Sigmoid colon (tissue), 4 donors: ENCODE measurements around the gene LAD1.

ENCODE experiments used
- POLR2AphosphoS5 ChIP-seq, 4 donors: sonication (generic); formaldehyde crosslinking; IDR thresholded peaks; one replicate each; pipeline ENCODE4 v1.6.1; 2017; ENCODE audit warnings: antibody characterized with exemption in 4 of 4
- TF ChIP-seq, protein P1 (sequence below), 4 experiments: fragments of 450-650 bp in 3 of 4; fragments of 200-600 bp in 1 of 4; IDR thresholded peaks; one replicate each; pipeline ENCODE4 v1.5.1; 2016 to 2019; ENCODE audit warnings: antibody characterized with exemption in 4 of 4, mild to moderate bottlenecking in 3 of 4, moderate library complexity in 2 of 4

DNA sequence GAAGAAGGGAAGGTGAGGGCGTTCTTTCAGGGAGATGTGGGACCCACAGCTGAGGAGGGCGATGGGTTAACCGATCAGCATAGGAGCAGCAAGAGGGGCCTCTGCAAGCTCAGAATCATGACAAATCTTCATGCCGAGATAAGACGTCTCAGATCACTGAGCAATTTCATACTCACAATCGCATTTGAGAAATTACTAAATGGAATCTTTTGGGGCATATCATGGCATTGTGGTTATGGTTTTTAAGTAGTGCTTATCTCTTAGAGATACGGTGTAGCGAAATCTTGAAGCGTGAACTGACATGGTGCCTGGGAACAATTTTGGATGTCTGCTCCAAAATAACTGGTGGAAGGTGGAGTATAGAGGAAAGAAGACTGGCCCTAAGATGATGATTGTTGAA is 27.8 kb downstream of the LAD1 start:
- TF ChIP-seq, protein P1, sequence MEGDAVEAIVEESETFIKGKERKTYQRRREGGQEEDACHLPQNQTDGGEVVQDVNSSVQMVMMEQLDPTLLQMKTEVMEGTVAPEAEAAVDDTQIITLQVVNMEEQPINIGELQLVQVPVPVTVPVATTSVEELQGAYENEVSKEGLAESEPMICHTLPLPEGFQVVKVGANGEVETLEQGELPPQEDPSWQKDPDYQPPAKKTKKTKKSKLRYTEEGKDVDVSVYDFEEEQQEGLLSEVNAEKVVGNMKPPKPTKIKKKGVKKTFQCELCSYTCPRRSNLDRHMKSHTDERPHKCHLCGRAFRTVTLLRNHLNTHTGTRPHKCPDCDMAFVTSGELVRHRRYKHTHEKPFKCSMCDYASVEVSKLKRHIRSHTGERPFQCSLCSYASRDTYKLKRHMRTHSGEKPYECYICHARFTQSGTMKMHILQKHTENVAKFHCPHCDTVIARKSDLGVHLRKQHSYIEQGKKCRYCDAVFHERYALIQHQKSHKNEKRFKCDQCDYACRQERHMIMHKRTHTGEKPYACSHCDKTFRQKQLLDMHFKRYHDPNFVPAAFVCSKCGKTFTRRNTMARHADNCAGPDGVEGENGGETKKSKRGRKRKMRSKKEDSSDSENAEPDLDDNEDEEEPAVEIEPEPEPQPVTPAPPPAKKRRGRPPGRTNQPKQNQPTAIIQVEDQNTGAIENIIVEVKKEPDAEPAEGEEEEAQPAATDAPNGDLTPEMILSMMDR (IDR thresholded peaks at IDR 0.05): no peak
- no peak for TF ChIP-seq POLR2AphosphoS5 (IDR thresholded peaks at IDR 0.05)
